HepG2 (cell line): ENCODE results near the gene SPACDR. TPM values are rescaled to one million over a fixed set of nuclear protein-coding genes. Genes with fewer than 3 reads are reported as not detected.

Experiments used
- BRCA1 ChIP-seq: sonication (generic); formaldehyde crosslinking; IDR thresholded peaks from 2 replicates; pipeline ENCODE4 v1.4.0; 2020; ENCODE audit warnings: missing genetic modification reagents
- FIP1L1 ChIP-seq: fragments of 200-400 bp; formaldehyde crosslinking; IDR thresholded peaks from 2 replicates; pipeline ENCODE4 v1.6.1; 2018; ENCODE audit warnings: low read depth, mild to moderate bottlenecking, low read length, moderate library complexity, borderline replicate concordance; ENCODE audit not compliant: insufficient read depth
- GABPA ChIP-seq, 2 experiments: IDR thresholded peaks; 2 replicates each; pipeline ENCODE4 v1.6.1; 2011 to 2016; ENCODE audit warnings: low read depth in 2 of 2, low read length in 1 of 2, missing biosample characterization in 1 of 2, missing genetic modification characterization in 1 of 2
- HDAC2 ChIP-seq: sonication (generic); formaldehyde crosslinking; IDR thresholded peaks from 2 replicates; pipeline ENCODE4 v1.4.0; 2020; ENCODE audit warnings: missing genetic modification reagents
- KLF6 ChIP-seq: IDR thresholded peaks from 2 replicates; pipeline ENCODE4 v1.8.0; 2016; ENCODE audit warnings: missing biosample characterization, missing genetic modification reagents
- LCORL ChIP-seq, 2 experiments: fragments of 450-650 bp in 1 of 2; sonication (generic) in 1 of 2; formaldehyde crosslinking in 1 of 2; IDR thresholded peaks; 2 replicates each; pipeline versions ENCODE4 v1.5.0 to v1.6.1; 2017 to 2020; ENCODE audit warnings: antibody characterized with exemption in 1 of 2, missing genetic modification reagents in 1 of 2
- PRMT3 ChIP-seq: sonication (generic); formaldehyde crosslinking; IDR thresholded peaks from 2 replicates; pipeline ENCODE4 v1.8.1; 2022; ENCODE audit warnings: low read depth, mild to moderate bottlenecking, moderate library complexity, missing genetic modification reagents, borderline replicate concordance
- RNF2 ChIP-seq: fragments of 450-650 bp; conservative IDR thresholded peaks from 2 replicates; pipeline ENCODE4 v1.6.1; 2016; ENCODE audit warnings: low read depth
- SALL2 ChIP-seq: sonication (generic); formaldehyde crosslinking; IDR thresholded peaks from 2 replicates; pipeline ENCODE4 v1.8.1; 2023; ENCODE audit warnings: mild to moderate bottlenecking, missing genetic modification reagents, inconsistent platforms
- SMARCE1 ChIP-seq: fragments of 450-650 bp; IDR thresholded peaks from 2 replicates; pipeline ENCODE4 v1.6.1; 2017; ENCODE audit warnings: borderline replicate concordance
- STAG1 ChIP-seq: sonication (generic); formaldehyde crosslinking; IDR thresholded peaks from 2 replicates; pipeline ENCODE4 v1.4.0; 2020; ENCODE audit warnings: missing genetic modification reagents
- TAF15 ChIP-seq: fragments of 200-400 bp; formaldehyde crosslinking; IDR thresholded peaks from one replicate; pipeline ENCODE4 v1.6.1; 2018; ENCODE audit warnings: mild to moderate bottlenecking, low read depth, low read length; ENCODE audit not compliant: poor library complexity, severe bottlenecking
- ZFP1 ChIP-seq: IDR thresholded peaks from 2 replicates; pipeline ENCODE4 v1.6.1; 2016
- ZNF101 ChIP-seq: sonication (generic); formaldehyde crosslinking; IDR thresholded peaks from 2 replicates; pipeline ENCODE4 v1.4.0; 2020; ENCODE audit warnings: mild to moderate bottlenecking, low read depth, missing genetic modification reagents, borderline replicate concordance
- ZNF562 ChIP-seq: sonication (generic); formaldehyde crosslinking; IDR thresholded peaks from 2 replicates; pipeline ENCODE4 v1.8.0; 2022; ENCODE audit warnings: missing genetic modification reagents, borderline replicate concordance
- ZNF574 ChIP-seq: sonication (generic); formaldehyde crosslinking; IDR thresholded peaks from 2 replicates; pipeline ENCODE4 v1.4.0; 2020; ENCODE audit warnings: missing genetic modification reagents
- ZNF790 ChIP-seq: sonication (generic); formaldehyde crosslinking; IDR thresholded peaks from 2 replicates; pipeline ENCODE4 v1.8.0; 2022; ENCODE audit warnings: missing genetic modification reagents, mild to moderate bottlenecking, borderline replicate concordance
- ZSCAN22 ChIP-seq: sonication (generic); formaldehyde crosslinking; IDR thresholded peaks from 2 replicates; pipeline ENCODE4 v1.4.0; 2020; ENCODE audit warnings: mild to moderate bottlenecking, missing genetic modification reagents
- polyA plus RNA-seq, 8 experiments: library from polyadenylated mRNA; depleted of rRNA in 3 of 8; stranded (reverse) in 7 of 8; unstranded in 1 of 8; fragments of >200 nt; fragmentation: Illumina TruSeq in 4 of 8; extraction: Trizol in 4 of 8; gene quantifications; 2 replicates each; pipeline versions ENCODE4 v1.2.1 to v1.2.3, GENCODE V29; 2011 to 2016; ENCODE audit warnings: low read depth in 4 of 8, missing spikeins in 1 of 8, mixed read lengths in 1 of 8; ENCODE audit not compliant: insufficient read depth in 1 of 8
- total RNA-seq, 5 experiments: library from RNA; depleted of rRNA; stranded (reverse); fragments of >200 nt; fragmentation: Illumina TruSeq; extraction: Trizol; gene quantifications; 2 replicates each; pipeline ENCODE4 v1.2.3, GENCODE V29; 2016; ENCODE audit warnings: low read depth in 1 of 5
- TF ChIP-seq, protein P1 (sequence below): sonication (generic); formaldehyde crosslinking; IDR thresholded peaks from 2 replicates; pipeline ENCODE4 v1.4.0; 2020; ENCODE audit warnings: missing genetic modification reagents, borderline replicate concordance
- TF ChIP-seq, protein P2 (sequence below): sonication (generic); formaldehyde crosslinking; conservative IDR thresholded peaks from 2 replicates; pipeline ENCODE4 v1.8.0; 2022; ENCODE audit warnings: mild to moderate bottlenecking, moderate library complexity, missing genetic modification reagents

The SPACDR gene
- total and polyA plus RNA-seq, 2 of the 13 experiments (the other 11 are each of a cell fraction or from before 2014, with no cell fraction given) = 0.41 TPM; not detected in 1

- TF ChIP-seq PRMT3 (CRISPR knock-in tag) (no peak), ZNF562 (CRISPR knock-in tag) (no peak), ZNF790 (CRISPR knock-in tag) (no peak), GABPA (IDR thresholded peaks at IDR 0.05; ENCODE audit: low read depth, low read length) (no peak), GABPA (CRISPR knock-in tag; IDR thresholded peaks at IDR 0.05; ENCODE audit: low read depth) (no peak), RNF2 (no peak), KLF6 (CRISPR knock-in tag) (no peak), BRCA1 (CRISPR knock-in tag) (no peak), TAF15 (no peak), FIP1L1 (no peak), ZNF574 (CRISPR knock-in tag) (peak; percentile 40; the same call in 1 of the 2 replicates), STAG1 (peak; percentile 94), LCORL (IDR thresholded peaks at IDR 0.05) (no peak), LCORL (CRISPR knock-in tag; IDR thresholded peaks at IDR 0.05) (peak; percentile 39; the same call in 1 of the 2 replicates), ZSCAN22 (no peak), SMARCE1 (no peak), HDAC2 (CRISPR knock-in tag) (no peak), ZFP1 (CRISPR knock-in tag) (no peak), SALL2 (CRISPR knock-in tag) (0 out of 2 replicates have a peak, but pooled peaks have one; percentile 42), ZNF101 (no peak)
- TF ChIP-seq, protein P1, sequence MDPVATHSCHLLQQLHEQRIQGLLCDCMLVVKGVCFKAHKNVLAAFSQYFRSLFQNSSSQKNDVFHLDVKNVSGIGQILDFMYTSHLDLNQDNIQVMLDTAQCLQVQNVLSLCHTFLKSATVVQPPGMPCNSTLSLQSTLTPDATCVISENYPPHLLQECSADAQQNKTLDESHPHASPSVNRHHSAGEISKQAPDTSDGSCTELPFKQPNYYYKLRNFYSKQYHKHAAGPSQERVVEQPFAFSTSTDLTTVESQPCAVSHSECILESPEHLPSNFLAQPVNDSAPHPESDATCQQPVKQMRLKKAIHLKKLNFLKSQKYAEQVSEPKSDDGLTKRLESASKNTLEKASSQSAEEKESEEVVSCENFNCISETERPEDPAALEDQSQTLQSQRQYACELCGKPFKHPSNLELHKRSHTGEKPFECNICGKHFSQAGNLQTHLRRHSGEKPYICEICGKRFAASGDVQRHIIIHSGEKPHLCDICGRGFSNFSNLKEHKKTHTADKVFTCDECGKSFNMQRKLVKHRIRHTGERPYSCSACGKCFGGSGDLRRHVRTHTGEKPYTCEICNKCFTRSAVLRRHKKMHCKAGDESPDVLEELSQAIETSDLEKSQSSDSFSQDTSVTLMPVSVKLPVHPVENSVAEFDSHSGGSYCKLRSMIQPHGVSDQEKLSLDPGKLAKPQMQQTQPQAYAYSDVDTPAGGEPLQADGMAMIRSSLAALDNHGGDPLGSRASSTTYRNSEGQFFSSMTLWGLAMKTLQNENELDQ (CRISPR knock-in tag) = no peak
- TF ChIP-seq, protein P2, sequence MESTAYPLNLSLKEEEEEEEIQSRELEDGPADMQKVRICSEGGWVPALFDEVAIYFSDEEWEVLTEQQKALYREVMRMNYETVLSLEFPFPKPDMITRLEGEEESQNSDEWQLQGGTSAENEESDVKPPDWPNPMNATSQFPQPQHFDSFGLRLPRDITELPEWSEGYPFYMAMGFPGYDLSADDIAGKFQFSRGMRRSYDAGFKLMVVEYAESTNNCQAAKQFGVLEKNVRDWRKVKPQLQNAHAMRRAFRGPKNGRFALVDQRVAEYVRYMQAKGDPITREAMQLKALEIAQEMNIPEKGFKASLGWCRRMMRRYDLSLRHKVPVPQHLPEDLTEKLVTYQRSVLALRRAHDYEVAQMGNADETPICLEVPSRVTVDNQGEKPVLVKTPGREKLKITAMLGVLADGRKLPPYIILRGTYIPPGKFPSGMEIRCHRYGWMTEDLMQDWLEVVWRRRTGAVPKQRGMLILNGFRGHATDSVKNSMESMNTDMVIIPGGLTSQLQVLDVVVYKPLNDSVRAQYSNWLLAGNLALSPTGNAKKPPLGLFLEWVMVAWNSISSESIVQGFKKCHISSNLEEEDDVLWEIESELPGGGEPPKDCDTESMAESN = no peak
Observed at GRCh38 chr7:100469227-100470044, 5.4 kb upstream of the SPACDR start (continued).
